Measurements from ENCODE around the gene TFPI2.
"Not testable (repeated sequence)": the region's sequence is repeated elsewhere in the genome, so short reads cannot be mapped to it uniquely, and the experiment has no call there.

Gene TFPI2

GRCh38 chr7:93923942-93924341, 33.4 kb upstream of the TFPI2 start:
- H3K27ac ChIP-seq, result no peak overlapping the region
- TF ChIP-seq ZFX (IDR thresholded peaks at IDR 0.05; ENCODE audit: borderline replicate concordance) (no peak), CTCF (IDR thresholded peaks at IDR 0.05) (no peak)

- no peak overlapping the region for H3K27ac ChIP-seq
- no peak for TF ChIP-seq CTCF (IDR thresholded peaks at IDR 0.05)
- no peak for TF ChIP-seq ZFX (IDR thresholded peaks at IDR 0.05; ENCODE audit: borderline replicate concordance)
These were observed 32.7 kb upstream of the TFPI2 start for GRCh38 chr7:93923296-93923695.

GRCh38 chr7:93921607-93922566, 31.3 kb upstream of the TFPI2 start, which contains the start of gene GNG11:
GNG11 (plus strand) TSS chr7:93921735; CDS start chr7:93922138, 403 bp downstream.
- H3K27ac ChIP-seq, result no peak within 1 kb of the TSS
- TF ChIP-seq ZFX (IDR thresholded peaks at IDR 0.05; ENCODE audit: borderline replicate concordance) (no peak), CTCF (IDR thresholded peaks at IDR 0.05) (no peak)

DNA sequence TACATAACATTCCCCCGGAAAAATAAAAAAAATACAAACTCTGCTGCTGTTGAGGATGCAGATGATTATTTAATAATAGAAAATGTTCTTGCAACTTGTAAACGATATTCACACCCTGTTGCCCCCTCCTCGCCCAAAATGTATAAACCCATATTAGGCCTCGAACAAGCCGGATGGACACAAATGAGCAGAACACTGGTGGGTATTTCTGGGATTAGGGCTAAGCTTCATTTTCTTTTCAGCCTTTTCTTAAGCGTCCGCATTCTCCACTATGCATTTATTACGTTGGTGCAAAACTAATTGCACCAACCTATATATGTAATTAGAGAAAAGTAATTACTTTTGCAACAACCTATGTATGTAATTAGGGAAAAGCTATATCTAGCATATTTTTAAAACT, 30.6 kb upstream of the TFPI2 start:
- no peak overlapping the region for H3K27ac ChIP-seq
- no peak for TF ChIP-seq ZFX (IDR thresholded peaks at IDR 0.05; ENCODE audit: borderline replicate concordance)
- no peak for TF ChIP-seq CTCF (IDR thresholded peaks at IDR 0.05)

GRCh38 chr7:93920496-93921182, 30.1 kb upstream of the TFPI2 start:
- TF ChIP-seq CTCF (IDR thresholded peaks at IDR 0.05) (no peak), ZFX (IDR thresholded peaks at IDR 0.05; ENCODE audit: borderline replicate concordance) (no peak)
- no peak overlapping the region for H3K27ac ChIP-seq

DNA sequence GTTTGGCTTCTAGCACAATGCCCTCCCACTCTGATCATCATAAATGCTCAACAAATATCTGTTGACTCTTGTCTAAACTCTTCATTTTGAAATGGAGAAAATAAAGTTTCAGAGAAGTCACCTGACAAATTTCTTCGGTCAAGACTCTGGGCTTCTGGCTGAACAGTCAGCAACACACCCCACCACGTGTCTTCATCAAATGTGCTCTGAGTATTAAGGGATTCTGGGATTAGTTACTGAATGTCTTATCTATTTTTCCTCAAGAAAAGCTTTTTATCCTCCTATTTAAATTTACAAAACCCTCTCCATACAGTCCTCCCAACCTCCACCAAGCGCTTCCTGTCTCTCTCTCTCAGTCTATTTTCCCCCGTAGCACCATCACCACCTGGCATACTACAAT, 25.8 kb upstream of the TFPI2 start:
- H3K27ac ChIP-seq, result not testable (repeated sequence)

DNA sequence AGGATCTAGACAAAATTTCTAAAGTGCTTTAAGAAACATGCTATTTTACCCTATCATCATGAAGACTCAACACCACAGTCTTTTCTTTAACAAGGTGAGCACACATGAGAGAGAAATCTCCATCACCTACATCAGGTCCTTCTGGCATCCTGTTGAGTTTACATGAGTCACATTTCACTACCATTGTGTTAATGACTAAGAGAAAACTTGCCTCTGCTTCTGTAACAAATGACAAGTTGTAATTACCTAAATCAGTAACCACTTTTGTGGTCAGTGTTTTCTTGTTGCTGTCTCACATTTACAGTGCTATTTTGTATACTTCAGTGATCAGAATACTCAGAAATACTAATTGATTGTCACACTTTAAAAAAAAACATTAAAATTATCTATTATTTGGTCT, 25.3 kb upstream of the TFPI2 start:
- H3K27ac ChIP-seq, result not testable (repeated sequence)

DNA sequence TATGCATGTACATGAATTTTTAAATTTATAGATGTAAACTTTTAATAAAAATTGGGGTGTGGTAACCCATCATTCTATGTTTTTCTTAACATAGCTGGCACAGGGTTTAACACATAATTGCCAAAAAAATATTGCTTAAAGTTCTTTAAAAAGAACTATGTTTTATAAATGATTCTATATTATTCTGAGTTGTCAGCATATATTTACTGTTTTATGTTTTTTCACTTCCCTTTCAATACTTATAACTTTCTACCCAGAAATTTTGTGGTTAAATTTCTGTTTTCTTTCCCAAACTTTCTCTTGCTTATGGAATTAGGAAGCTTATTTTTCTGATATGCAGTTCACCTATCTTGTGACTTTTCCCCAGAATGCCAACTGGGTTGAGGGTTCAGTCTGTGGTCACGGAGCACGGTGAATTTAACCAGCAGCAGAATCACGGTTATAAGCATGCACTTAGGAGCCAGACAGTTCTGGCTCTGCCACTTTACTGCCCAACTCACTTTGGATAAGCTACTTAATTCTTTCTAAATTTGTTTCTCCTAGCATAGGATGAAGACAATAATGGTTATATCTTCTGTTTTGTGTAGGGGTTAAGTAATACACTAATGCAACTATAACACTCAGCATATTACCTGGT, 24.8 kb upstream of the TFPI2 start:
- H3K27ac ChIP-seq, result not testable (repeated sequence)
